ENCODE measurements around the gene RABGEF1.
"Not testable (repeated sequence)": the region's sequence is repeated elsewhere in the genome, so short reads cannot be mapped to it uniquely, and the experiment has no call there.

The RABGEF1 gene

GRCh38 chr7:66764905-66765304 lies 24.4 kb downstream of the RABGEF1 start:
- DNase-seq (ENCODE audit: low read depth in 2 of 2), result not testable (repeated sequence)

GRCh38 chr7:66765322-66766025 lies 24.9 kb downstream of the RABGEF1 start:
- not testable (repeated sequence) for DNase-seq (ENCODE audit: low read depth in 2 of 2)

GRCh38 chr7:66766041-66766440 lies 25.5 kb downstream of the RABGEF1 start:
- DNase-seq (ENCODE audit: low read depth in 2 of 2), result no peak

- DNase-seq (ENCODE audit: low read depth in 2 of 2), result not testable (repeated sequence)
Measured at GRCh38 chr7:66767486-66767885, 27.0 kb downstream of the RABGEF1 start.

- no peak for DNase-seq (ENCODE audit: low read depth in 2 of 2)
Measured at GRCh38 chr7:66768865-66769832, 28.6 kb downstream of the RABGEF1 start.

- DNase-seq (ENCODE audit: low read depth in 2 of 2), result no peak
Measured at GRCh38 chr7:66769833-66770512, 29.4 kb downstream of the RABGEF1 start.

GRCh38 chr7:66771795-66772194 lies 31.3 kb downstream of the RABGEF1 start:
- DNase-seq (ENCODE audit: low read depth in 2 of 2), result no peak

- DNase-seq (ENCODE audit: low read depth in 2 of 2), result not testable (repeated sequence)
Measured at GRCh38 chr7:66773744-66774143, 33.2 kb downstream of the RABGEF1 start.

- DNase-seq (ENCODE audit: low read depth in 2 of 2), result not testable (repeated sequence)
Measured at GRCh38 chr7:66776383-66776782, 35.9 kb downstream of the RABGEF1 start.

- no peak for DNase-seq (ENCODE audit: low read depth in 2 of 2)
Measured at GRCh38 chr7:66776800-66777442, 36.4 kb downstream of the RABGEF1 start.

GRCh38 chr7:66778201-66778600 lies 37.7 kb downstream of the RABGEF1 start:
- DNase-seq (ENCODE audit: low read depth in 2 of 2), result no peak

- no peak for DNase-seq (ENCODE audit: low read depth in 2 of 2)
Measured at GRCh38 chr7:66779669-66780409, 39.3 kb downstream of the RABGEF1 start.

- no peak for DNase-seq (ENCODE audit: low read depth in 2 of 2)
Measured at GRCh38 chr7:66781408-66782090, 41.0 kb downstream of the RABGEF1 start.

GRCh38 chr7:66782875-66783274 lies 42.3 kb downstream of the RABGEF1 start:
- DNase-seq (ENCODE audit: low read depth in 2 of 2), result not testable (repeated sequence)

GRCh38 chr7:66783887-66784595 lies 43.5 kb downstream of the RABGEF1 start:
- DNase-seq (ENCODE audit: low read depth in 2 of 2), result not testable (repeated sequence)

- no peak for DNase-seq (ENCODE audit: low read depth in 2 of 2)
Measured at GRCh38 chr7:66790196-66790595, 49.7 kb downstream of the RABGEF1 start.

- no peak for DNase-seq (ENCODE audit: low read depth in 2 of 2)
Measured at GRCh38 chr7:66790725-66791124, 50.2 kb downstream of the RABGEF1 start.

- no peak for DNase-seq (ENCODE audit: low read depth in 2 of 2)
Measured at GRCh38 chr7:66800591-66800990, 60.1 kb downstream of the RABGEF1 start.

- no peak for DNase-seq (ENCODE audit: low read depth in 2 of 2)
Measured at GRCh38 chr7:66804001-66804400, 63.5 kb downstream of the RABGEF1 start.

- no peak for DNase-seq (ENCODE audit: low read depth in 2 of 2)
Measured at GRCh38 chr7:66807736-66808135, 67.2 kb downstream of the RABGEF1 start.

Measured in stimulated activated CD8-positive, alpha-beta memory T cell treated with anti-CD3 and anti-CD28 coated beads, Interleukin-2, amount 100 ng/mL, for 48 hours (primary cell).